HG02678 (cell line): ENCODE measurements around the gene CA9.

Experiments
- ATAC-seq: cut with Tn5 transposase; IDR thresholded peaks from one replicate; pipeline ENCODE4 v1.9.1; 2021; ENCODE audit warnings: mild to moderate bottlenecking, moderate library complexity; ENCODE audit not compliant: unreplicated experiment

Gene CA9

GRCh38 chr9:35675204-35675603 lies 1.5 kb downstream of the CA9 start:
- ATAC-seq: no peak

GRCh38 chr9:35675732-35676392 lies 2.1 kb downstream of the CA9 start:
- ATAC-seq: no peak

DNA sequence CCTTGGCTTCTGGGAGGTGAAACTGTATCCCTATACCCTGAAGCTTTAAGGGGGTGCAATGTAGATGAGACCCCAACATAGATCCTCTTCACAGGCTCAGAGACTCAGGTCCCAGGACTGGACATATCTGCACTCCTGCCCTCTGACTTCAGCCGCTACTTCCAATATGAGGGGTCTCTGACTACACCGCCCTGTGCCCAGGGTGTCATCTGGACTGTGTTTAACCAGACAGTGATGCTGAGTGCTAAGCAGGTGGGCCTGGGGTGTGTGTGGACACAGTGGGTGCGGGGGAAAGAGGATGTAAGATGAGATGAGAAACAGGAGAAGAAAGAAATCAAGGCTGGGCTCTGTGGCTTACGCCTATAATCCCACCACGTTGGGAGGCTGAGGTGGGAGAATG lies 5.4 kb downstream of the CA9 start:
- ATAC-seq: no peak

DNA sequence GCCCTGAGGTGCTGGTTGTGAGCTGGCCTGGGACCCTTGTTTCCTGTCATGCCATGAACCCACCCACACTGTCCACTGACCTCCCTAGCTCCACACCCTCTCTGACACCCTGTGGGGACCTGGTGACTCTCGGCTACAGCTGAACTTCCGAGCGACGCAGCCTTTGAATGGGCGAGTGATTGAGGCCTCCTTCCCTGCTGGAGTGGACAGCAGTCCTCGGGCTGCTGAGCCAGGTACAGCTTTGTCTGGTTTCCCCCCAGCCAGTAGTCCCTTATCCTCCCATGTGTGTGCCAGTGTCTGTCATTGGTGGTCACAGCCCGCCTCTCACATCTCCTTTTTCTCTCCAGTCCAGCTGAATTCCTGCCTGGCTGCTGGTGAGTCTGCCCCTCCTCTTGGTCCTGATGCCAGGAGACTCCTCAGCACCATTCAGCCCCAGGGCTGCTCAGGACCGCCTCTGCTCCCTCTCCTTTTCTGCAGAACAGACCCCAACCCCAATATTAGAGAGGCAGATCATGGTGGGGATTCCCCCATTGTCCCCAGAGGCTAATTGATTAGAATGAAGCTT lies 6.1 kb downstream of the CA9 start:
- no peak for ATAC-seq

- ATAC-seq: no peak
Observed at GRCh38 chr9:35680331-35681105, 6.8 kb downstream of the CA9 start.

DNA sequence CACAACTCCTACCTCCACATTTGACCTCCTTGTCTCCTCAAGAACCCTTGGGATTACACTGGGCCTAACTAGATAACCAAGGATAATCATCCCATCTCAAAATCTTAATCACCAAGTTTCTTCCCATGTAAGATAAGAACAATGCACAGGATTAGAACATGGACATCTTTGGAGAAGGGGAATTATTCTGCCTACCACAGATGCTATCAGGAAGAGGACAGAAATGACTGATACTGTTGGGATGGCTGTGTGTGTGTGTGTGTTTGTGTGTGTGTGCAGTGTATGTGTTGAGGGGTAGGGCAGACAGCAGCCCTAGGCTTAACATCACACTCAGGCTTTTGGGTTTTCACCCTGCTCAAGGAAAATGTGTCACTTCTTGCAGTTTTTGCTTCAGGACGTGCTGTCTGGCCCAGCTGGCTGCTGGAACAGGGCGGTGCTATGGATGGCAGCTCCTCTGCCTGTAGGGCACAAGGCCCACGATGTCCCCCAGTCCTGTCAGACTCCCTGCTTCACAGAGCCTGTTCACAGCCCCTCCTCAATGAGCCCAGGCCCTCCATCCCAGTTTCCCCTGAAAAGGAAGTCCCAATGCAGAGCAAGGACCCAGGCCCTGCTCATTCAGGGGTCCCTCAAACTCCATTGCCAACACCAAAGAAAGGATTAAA lies 7.7 kb downstream of the CA9 start:
- no peak for ATAC-seq

DNA sequence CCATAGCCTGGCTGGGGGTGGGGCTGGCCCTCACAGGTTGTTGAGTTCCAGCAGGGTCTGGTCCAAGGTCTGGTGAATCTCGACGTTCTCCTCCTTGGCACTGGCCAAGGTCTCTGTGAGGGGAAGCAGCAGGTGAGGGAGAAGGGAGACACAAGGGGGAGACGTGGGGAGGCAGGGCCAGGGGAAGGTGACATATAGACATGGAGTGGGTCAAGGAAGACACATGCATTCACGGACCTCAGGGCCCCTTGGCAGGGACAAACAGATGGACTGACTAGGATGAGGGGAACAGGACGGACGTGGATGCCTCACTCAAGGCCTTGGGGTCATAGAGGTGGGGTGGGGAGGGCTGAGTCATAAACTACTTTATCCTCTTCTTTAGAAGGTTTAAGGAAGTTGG lies 8.3 kb downstream of the CA9 start:
- ATAC-seq: no peak

- ATAC-seq: no peak
Observed at GRCh38 chr9:35682520-35683315, 9.0 kb downstream of the CA9 start.

- no peak for ATAC-seq
Observed at GRCh38 chr9:35683323-35683722, 9.6 kb downstream of the CA9 start.

DNA sequence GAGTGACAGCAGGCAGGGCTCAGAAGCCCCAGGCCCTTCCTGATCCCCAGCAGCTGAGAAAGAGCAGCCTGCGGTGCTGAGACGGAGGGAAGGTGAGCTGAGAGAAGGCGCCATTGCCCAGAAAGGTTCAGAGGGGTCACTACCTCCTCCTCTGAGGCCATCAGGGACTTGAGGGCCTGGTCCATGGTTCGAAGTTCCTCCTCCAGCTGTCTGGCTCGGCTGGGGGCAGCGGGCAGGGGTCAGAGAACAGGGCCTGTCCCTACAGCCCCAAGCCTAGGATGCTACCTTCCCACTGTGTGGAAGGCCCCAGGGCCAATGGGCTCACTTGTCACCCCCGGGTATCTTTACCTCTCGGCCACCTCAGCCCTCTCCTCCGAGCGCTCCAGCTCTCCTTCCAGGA lies 11.2 kb downstream of the CA9 start:
- no peak for ATAC-seq

DNA sequence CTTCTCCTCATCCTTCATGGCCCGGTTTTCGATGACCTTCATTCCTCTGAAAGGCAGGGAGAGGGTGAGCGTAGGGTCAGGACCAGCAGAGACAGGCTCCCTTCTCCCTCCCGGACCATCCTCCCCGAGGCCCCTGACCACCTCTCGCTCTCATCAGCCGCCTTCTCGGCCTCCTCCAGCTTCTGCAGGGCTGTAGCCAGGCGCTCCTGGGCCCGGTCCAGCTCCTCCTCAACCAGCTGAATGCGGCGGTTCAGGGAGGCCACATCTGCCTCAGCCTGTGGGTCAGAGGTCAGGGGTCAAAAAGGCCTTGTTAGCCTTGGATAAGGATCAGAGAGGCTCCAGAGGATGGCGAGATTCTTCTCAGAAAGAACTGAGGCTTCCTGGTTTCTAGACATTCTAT lies 11.8 kb downstream of the CA9 start:
- no peak for ATAC-seq

DNA sequence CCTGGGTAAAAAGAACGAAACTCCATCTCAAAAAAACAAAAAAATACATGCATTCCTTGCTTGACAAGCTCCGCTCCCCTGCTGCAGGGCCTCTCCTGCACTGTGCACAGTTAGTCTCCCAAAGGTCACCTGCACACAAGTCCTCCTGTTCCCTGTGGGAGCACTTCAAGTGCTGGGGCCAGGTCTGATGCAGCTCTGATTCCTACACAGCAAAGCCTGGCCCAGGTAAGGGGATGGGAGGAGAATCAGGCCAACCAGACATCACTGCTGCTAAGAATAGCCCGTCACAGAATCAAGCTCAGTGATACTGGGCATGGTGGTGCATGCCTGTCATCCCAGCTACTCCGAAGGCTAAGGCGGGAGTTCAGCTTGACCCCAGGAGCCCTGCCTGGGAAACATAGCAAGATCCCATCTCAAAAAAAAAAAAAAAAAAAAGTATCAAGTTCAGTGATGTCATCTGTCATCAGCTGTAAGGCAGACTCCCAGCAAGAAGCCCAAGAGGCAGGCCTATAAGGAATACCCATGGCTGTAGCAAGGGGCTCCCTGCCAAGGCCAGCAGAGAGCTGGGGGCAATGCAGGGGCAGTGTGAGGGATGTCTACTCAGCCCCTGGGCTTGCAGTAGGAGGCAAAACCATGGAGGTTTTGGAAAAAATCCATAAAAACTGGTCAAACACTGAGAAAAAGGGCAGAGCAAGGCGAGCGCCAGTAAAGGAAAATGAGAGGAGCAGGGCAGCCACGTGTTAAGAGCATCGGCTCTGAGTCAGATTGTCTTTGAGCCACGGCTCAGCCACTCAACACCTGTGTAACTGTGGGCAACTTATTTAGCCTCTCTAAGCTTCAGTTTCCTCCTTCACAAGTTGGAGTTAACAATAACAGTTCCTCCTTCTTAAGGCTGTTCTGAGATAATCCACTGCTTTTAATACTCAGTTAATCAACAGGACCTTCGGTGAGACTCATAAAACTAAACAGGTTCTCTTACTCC lies 12.8 kb downstream of the CA9 start:
- ATAC-seq: no peak

DNA sequence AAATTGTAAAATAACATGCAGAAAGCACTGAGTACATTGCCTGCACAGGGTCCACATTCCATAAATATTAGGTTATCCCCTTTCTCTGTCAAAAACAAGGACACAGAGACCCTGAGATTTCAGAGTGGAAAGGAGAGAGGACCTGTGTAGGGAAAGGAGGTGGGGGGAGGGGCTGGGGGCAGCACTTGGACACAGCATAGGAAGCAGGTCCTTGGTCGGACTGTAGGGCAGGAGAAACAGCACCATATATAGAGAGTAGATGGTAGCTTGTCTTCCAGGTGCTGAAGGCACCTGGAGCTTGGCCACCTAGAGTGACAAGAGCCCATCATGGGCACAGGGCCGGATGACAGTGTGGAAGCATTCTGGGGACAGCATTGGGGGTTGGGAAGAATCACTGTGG lies 13.6 kb downstream of the CA9 start:
- ATAC-seq: no peak

- ATAC-seq: no peak
Observed at GRCh38 chr9:35687972-35688557, 14.3 kb downstream of the CA9 start.

DNA sequence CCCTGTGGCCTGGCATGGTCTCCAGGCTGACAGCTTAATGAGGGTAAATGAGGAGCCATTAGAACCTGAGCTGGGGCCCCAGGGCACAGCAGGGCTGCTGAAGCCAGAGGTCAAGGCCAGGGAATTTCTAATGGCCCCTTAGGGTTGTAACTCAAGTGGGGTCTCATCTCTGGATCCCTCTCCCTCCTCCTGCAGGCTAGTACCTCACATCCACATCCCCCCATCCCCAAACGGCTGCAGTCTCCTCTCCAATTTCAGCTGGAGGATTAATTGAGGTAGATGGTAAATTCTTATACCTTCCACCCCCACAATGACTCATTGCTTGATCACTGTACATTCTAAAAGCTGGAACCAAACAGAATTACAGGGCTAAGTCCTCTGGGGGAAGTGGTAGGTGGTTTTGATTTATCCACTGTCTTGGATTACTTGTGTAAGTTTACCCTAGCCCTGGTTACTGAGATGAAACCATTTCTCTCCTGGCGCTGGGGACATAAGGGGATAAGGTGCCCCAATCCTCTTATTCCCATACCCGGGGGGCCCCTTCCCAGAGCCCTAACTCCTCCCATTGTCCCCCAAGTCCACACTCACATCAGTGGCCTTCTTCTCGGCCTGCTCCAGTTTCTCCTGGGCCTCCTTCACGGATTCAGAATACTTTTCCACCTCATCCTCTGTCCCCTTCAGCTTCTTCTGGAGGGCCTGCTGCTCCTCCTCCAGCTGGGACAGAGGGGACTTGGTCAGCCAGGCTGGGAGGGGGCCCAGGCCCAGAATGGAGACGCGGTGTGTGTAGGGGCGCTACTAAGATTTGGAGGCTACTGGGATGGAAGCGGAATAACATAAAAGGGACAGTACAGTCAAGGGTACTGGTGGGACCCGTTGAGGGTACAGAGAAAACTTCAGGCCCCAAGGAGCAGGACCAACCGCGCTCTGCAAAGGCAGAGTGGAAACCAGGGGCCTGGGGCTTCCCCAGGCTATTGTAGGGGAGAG lies 15.1 kb downstream of the CA9 start:
- ATAC-seq: no peak

GRCh38 chr9:35689542-35690293 lies 16.0 kb downstream of the CA9 start, which contains the start of gene TPM2:
Gene TPM2 (minus strand): TSS chr9:35689925. CDS start chr9:35689817, 108 bp downstream.
- ATAC-seq: no peak

- peak; percentile 6 for ATAC-seq
Observed at GRCh38 chr9:35690294-35690613, 16.5 kb downstream of the CA9 start.
